Mesenteric fat pad (tissue), 1 donor: ENCODE measurements around the gene SYVN1. TPM values are rescaled to one million over a fixed set of nuclear protein-coding genes. Genes with fewer than 3 reads are reported as not detected.
"Not testable (repeated sequence)": the region's sequence is repeated elsewhere in the genome, so short reads cannot be mapped to it uniquely, and the experiment has no call there.

Experiments used
- DNase-seq: peaks from one replicate; pipeline ENCODE4 v3.0.0-alpha.2; 2020; ENCODE audit warnings: low spot score
- long read RNA-seq: library from polyadenylated mRNA; unstranded; transcript quantifications from one replicate; pipeline ENCODE4 v2.0.0, GENCODE V29; 2020
- total RNA-seq: library from RNA; stranded (reverse); fragmentation: NEBNext Ultra II Directional; extraction: Animal tissue kit (Norgen Biotek cat#: 25700); gene quantifications from one replicate; pipeline ENCODE4 v1.2.1, GENCODE V29; 2021
- donor health status: DM: yes; HTN: yes; CAD: no.

Gene SYVN1
- total RNA-seq = 78.8 TPM
- long read RNA-seq, partial matches to known transcripts = 7 of 7 reads
- long read RNA-seq, other reads (novel, unspliced or antisense) = 0 of 7 reads

DNA sequence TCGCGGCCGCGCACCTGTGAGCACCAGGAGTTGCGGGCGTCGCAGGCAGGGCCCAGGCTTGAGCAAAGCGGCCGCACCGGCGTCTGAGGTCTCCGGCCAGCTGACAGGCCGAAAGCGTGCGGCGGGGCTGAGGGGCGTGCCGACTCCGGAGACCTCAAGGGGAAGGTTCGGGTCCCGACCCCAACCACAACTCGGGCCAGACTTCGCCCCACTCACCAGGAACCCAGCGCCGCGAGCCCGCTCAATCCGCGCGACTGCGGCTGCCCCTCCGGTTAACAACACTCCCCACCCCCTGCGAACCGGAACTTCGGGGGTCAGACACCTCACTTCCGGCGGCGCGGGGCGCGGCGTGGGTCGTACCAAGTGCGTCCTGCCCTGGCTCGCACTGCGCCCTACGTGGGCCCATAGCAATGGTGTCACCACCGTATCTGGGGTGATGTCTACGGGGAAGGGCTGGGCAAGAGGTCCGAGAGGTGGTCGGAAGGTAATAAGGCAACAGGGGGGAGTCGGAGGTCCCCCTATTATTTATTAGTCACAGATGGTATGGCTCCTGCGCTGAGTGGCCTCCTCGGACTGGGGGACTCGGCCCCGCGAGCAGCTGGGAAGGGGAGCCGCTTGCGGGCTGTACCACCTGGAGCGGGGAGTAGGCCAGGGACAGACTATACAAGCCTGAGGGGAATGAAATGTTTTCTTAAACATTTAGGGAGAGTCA, at the start of gene SYVN1:
Gene SYVN1 (minus strand): TSS at position 280 of the 712 bp plus-strand sequence. CDS start 918 bp downstream, outside the sequence.
- DNase-seq = peak; percentile 97

DNA sequence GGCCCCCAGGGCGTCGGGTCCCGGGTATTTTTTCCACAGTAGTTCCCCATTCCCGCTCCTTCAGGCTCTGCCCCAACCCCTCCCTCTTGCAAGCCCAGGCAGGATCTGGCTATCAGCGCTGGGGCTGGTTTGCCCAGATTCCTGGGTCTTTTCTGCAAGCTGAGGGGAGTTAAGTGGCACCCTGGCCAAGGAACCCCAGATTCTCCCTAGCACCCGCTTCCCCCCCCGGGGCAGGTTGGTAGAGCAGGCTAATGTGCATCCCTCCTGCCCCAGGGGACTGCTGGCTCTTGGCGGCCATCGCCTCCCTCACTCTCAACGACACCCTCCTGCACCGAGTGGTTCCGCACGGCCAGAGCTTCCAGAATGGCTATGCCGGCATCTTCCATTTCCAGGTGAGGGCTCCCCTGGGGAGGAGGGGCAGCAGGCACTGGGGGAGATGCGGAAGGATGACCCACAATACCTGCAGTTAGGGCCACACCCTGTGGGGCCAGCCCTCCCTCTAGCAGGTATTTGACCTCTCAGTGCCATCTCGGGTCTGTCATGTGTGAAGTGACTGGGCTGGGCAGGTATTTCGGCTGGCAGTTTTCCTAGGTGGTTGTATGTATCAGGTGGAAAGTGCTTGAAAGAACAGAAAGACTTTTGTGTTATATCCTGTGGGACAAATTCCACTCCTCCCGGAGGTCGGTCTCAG, 49.0 kb upstream of the SYVN1 start:
- no peak for DNase-seq

DNA sequence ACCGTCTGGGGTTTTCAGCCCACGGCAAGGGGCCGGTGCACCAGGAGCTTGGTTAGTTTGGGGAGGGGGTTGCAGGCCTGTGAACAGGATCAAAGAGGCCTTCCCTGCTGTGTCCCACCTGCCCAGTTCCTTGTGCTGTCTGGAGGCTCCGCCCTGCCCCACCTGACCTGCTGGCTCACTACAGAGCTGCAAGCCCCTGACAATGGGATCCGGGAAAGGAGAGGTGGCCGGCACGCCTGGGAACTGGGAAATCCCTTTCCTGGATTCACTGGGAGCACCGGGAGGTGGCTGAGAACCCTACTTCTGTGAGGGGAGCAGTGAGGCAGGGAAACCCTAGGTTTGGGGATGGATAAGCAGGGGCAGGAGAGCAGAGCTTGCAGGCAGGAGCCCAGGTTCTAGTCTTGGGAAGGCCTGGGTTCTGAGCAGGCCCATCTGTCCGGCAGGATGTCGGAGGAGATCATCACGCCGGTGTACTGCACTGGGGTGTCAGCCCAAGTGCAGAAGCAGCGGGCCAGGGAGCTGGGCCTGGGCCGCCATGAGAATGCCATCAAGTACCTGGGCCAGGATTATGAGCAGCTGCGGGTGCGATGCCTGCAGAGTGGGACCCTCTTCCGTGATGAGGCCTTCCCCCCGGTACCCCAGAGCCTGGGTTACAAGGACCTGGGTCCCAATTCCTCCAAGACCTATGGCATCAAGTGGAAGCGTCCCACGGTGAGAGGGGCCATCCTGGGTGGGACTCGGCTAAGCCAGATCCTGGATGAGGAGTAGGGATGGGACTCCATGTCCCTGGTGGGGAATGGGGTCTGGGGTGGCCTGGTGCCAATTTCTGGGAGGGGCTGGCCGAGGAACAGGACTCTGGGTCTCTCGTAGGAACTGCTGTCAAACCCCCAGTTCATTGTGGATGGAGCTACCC, 48.2 kb upstream of the SYVN1 start:
- DNase-seq = no peak

DNA sequence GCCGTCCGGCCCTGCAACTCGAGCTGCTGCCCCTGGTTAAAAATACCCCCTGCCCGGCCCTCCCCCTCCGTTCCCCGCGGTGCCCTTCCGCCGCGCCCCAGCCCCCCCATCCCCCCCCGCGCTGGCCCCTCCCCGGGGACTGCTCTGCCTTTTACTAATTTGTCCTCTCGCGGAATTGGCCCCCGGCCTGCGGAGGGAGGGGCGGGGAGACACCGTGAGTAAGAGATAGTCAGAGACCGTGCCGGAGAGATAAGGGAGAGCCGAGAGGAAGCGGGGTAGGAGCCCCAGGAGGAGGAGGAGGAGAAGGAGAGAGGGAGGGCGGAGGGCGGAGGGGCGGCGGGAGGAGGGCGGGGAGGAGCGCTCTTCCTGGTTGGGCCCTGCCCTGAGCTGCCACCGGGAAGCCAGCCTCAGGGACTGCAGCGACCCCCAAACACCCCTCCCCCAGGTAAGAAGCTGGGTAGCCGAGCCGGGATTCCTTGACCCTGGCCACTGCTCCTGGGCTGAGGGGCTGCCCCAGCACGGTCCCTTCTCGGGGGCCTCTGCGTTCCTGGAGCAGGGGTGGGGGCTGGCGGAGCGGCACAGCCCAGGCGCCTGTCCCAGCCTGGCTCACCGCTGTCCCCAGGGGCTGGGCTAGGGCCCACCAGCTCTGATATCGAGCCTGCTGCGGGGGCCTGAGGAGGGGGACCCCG, 47.4 kb upstream of the SYVN1 start, which contains the start of gene CAPN1:
Gene CAPN1 (plus strand): TSS at position 360 of the 689 bp plus-strand sequence. CDS start 774 bp downstream, outside the sequence.
- DNase-seq = no peak

DNA sequence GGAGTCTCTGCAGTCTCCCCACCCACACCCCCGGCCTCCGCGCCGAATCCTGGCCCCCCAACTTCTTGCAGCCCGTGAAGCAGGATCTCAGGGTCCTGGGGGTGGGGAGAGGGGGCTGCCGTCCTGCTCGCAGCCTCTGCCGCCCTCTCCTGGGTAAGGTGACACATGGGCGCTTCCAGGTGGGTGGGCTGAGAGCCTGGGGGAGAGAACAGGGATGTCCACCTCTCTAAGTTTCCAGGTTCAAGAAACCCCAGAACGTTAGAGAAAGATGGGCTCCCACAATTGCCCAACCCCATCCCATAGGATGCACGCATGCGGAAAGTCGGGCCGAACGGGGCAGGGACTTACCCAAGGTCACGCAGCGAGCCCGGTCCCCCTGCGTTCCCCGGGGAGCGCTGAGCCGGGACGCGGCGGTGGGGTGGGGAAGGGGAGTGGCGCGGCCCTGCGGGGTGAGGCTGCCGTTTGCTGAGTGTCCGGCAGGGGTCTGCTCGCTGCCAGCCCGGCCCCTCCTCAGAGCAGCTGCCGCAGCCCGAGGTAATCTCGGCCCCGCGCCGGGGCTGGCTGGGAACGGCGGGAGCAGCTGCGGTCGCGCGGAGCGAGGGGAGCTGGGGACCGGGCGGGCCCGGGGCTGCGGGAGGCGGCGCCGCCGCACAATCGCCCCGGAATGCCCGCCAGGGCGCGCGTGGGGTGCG, 46.7 kb upstream of the SYVN1 start:
- DNase-seq = no peak

GRCh38 chr11:65174571-65175010, 40.3 kb upstream of the SYVN1 start:
- DNase-seq = not testable (repeated sequence)

DNA sequence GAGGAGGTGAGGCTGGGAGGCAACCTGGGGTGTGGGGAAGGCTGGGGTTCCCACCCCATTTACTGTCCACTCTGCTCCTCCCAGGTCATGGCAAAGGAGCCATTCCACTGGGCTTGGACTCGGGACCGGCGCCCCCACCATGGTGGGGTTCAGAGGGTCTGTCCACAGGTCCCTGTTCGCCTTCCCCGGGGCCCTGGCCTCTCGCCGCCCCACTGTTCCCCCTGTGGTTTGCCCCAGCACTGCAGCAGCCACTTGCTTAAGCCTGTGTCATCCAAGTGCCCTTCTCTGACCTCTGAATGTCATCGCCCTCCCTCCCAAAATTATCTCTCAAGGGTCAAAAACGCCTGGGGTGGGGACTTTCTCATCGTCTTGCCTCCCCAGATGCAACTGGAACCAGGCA, 38.3 kb upstream of the SYVN1 start:
- DNase-seq = no peak

DNA sequence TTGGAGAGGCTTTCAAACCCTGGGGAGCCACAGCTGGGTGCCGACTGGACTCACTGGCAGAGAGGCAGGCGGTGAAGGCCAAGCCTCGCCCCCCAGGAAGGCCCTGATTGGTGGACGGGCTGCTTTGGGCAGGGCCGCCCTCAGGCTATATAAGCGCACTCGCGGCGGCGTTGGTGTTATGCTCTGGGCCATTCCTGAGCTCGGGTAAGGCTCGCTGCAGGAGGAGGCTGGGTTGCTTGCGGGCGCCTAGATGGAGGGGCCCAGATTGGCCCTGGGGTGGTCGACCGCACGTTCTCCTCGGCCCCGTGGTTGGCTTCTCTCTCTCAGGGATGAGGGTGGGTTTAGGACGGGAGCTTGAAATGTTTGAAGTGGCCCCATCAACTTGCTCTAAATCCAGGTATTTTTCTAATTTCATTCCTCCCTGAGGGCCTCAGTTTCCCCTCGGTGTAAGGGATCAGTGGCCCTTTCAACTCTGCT, 35.8 kb upstream of the SYVN1 start, which contains the start of gene SPDYC:
Gene SPDYC (plus strand): TSS at position 176 of the 477 bp plus-strand sequence. CDS start 1,125 bp downstream, outside the sequence.
- no peak for DNase-seq

DNA sequence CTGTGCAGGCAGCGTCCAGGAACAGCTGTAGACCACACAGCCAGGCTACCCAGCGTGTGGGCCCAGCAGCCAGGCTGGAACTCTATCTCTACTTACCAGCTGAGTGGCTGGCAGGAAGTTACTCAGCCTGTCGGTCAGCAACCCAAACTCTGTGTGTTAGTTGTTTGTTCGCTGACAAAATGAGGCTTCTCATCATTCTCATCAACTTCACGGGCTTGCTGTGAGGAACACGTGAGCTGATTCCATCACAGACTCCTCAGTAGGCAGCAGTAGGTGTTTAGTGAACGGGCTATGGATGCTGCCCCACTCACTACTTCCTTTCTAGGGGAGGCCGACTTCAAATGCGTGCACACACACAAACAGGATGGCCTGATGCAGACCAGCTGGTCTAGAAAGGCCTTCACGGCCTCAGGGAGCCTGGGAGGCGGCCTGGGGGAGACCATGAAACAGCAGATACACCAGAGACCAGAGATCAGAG, 34.9 kb upstream of the SYVN1 start:
- no peak for DNase-seq

GRCh38 chr11:65167656-65168055, 33.3 kb upstream of the SYVN1 start:
- DNase-seq = no peak

GRCh38 chr11:65166893-65167292, 32.6 kb upstream of the SYVN1 start:
- DNase-seq = no peak

GRCh38 chr11:65165410-65166317, 31.3 kb upstream of the SYVN1 start:
- DNase-seq = no peak

DNA sequence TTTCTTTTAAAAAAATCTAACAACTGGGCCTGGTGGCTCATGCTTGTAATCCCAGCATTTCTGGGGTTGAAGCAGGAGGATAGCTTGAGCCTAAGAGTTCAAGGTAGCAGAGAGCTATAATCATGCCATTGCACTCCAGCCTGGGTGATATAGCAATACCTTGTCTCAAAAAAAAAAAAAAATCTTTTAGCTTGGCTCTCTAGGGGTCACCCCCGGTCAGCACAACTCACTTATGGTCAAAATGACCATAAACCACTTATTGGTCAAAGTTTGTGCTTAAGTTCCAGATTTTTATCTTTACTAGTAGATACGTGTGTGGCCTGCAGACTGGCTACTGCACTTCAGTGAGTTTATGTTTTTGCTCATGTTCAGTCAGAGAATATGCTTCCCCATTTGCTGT, 29.4 kb upstream of the SYVN1 start:
- DNase-seq = no peak

- DNase-seq = no peak
These were observed 26.3 kb upstream of the SYVN1 start for GRCh38 chr11:65160643-65161042.

- DNase-seq = no peak
These were observed 24.7 kb upstream of the SYVN1 start for GRCh38 chr11:65159012-65159411.

DNA sequence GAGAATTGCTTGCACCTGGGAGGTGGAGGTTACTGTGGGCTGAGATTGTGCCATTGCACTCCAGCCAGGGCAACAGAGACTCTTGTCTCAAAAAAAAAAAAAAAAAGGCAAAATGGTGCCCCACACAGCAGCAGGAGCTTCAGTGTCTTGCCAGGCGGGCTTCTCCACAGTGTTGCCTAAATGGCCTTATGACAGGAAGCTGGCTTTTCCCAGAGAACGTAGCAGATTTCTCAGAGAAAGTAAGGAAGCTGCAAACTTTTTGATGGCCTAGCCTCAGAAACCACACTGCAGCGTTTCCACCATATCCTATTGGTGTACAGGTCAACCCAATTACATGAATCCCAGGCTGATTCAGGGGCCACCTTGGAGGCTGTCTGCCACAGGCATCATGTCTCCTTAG, 23.0 kb upstream of the SYVN1 start:
- DNase-seq = no peak

- DNase-seq = no peak
These were observed 22.6 kb upstream of the SYVN1 start for GRCh38 chr11:65156926-65157325.

DNA sequence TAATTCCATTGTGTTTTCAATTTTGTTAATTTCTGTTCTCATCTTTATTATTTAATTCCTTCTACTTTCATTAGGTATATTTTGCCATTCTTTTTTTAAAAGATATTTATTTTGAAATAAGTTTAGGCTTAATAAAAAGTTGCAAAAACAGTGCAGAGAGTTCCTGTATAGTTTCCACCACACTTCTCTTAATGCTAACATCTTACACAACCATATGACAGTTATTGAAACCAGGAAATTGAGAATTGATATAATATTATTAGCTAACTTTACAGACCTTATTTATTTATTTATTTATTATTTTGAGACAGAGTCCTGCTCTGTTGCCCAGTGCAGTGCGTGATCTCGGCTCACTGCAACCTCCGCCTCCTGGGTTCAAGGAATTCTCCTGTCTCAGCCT, 21.9 kb upstream of the SYVN1 start:
- no peak for DNase-seq

GRCh38 chr11:65152122-65152521, 17.8 kb upstream of the SYVN1 start:
- no peak for DNase-seq
